Sigmoid colon (tissue), 4 donors: ENCODE data around the gene PI4KB.

ENCODE experiments used
- EP300 ChIP-seq, 4 donors: sonication (generic); formaldehyde crosslinking; IDR thresholded peaks; one replicate each; pipeline ENCODE4 v1.6.1; 2017; ENCODE audit warnings: antibody characterized with exemption in 4 of 4
- POLR2A ChIP-seq, 2 donors: fragments of 450-650 bp; IDR thresholded peaks; one replicate each; pipeline ENCODE4 v1.6.1; 2016; ENCODE audit warnings: antibody characterized with exemption in 2 of 2, mild to moderate bottlenecking in 2 of 2, moderate library complexity in 2 of 2
- TF ChIP-seq, protein P1 (sequence below), 4 experiments: fragments of 450-650 bp in 3 of 4; fragments of 200-600 bp in 1 of 4; IDR thresholded peaks; one replicate each; pipeline ENCODE4 v1.5.1; 2016 to 2019; ENCODE audit warnings: antibody characterized with exemption in 4 of 4, mild to moderate bottlenecking in 3 of 4, moderate library complexity in 2 of 4

DNA sequence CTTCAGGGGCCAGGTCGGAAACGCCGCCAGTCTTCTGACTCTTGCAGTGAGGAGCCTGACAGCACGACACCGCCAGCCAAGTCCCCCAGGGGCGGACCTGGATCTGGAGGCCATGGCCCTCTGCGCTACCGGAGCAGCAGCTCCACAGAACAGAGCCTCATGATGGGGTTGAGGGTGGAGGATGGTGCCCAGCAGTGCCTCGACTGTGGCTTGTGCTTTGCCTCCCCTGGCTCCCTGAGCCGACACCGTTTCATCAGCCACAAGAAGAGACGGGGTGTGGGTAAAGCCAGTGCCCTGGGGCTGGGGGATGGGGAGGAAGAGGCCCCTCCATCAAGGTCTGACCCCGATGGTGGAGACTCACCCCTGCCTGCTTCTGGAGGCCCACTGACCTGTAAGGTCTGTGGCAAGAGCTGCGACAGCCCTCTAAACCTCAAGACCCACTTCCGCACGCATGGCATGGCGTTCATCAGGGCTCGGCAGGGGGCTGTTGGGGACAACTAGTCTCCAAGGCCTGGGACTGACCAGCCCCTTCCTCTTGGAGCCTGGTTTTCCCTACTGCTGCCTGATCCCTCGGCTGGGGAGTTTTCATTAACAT, 36.4 kb downstream of the PI4KB start:
- TF ChIP-seq, protein P1, sequence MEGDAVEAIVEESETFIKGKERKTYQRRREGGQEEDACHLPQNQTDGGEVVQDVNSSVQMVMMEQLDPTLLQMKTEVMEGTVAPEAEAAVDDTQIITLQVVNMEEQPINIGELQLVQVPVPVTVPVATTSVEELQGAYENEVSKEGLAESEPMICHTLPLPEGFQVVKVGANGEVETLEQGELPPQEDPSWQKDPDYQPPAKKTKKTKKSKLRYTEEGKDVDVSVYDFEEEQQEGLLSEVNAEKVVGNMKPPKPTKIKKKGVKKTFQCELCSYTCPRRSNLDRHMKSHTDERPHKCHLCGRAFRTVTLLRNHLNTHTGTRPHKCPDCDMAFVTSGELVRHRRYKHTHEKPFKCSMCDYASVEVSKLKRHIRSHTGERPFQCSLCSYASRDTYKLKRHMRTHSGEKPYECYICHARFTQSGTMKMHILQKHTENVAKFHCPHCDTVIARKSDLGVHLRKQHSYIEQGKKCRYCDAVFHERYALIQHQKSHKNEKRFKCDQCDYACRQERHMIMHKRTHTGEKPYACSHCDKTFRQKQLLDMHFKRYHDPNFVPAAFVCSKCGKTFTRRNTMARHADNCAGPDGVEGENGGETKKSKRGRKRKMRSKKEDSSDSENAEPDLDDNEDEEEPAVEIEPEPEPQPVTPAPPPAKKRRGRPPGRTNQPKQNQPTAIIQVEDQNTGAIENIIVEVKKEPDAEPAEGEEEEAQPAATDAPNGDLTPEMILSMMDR (IDR thresholded peaks at IDR 0.05), result no peak
- TF ChIP-seq POLR2A (IDR thresholded peaks at IDR 0.05) (no peak), EP300 (IDR thresholded peaks at IDR 0.05) (no peak)
